SH-SY5Y (cell line): ENCODE measurements around the gene CCR7.

Experiments
- GATA2 ChIP-seq: IDR thresholded peaks from 2 replicates; pipeline ENCODE4 v1.6.1; 2011; ENCODE audit warnings: mild to moderate bottlenecking, low read depth, low read length
- GATA3 ChIP-seq: IDR thresholded peaks from 2 replicates; pipeline ENCODE4 v1.6.1; 2011; ENCODE audit warnings: low read depth, mild to moderate bottlenecking, low read length, moderate library complexity

DNA sequence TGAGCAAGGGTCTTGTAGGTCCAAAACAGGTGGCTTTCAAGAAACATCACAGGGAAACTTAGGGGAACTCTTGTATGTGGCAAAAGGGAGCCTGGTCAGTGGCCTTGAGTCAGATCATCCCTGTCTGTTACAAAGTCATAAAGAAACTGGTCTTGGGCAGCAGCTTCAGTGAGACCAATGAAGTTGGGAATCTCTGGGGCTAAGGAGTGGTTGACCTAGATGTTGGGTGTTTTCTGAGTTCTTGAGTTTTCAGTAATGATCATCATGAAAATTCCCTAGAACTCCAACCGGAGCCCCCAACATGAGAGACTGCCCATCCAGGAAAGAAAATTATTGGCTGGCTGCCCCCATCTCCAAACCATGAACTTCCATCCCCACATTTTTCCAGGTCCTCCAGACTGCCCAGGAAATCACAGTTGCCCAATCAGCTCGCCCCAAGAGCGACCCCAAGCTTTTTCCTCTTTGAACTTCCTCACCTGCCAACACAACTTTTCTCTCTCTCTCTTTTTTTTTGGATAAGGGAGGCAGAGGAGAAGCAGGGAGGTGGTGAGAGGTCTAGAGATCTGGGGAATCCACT lies 3.9 kb downstream of the CCR7 start:
- TF ChIP-seq GATA3 (no peak), GATA2 (no peak)
